Activated T-cell treated with anti-CD3 and anti-CD28 coated beads for 24 hours (primary cell): Measurements from ENCODE around the gene PRDM8.

ENCODE experiments used
- DNase-seq: peaks from one replicate; pipeline ENCODE4 v3.0.0-alpha.2; 2020; ENCODE audit warnings: low read depth

The PRDM8 gene

DNA sequence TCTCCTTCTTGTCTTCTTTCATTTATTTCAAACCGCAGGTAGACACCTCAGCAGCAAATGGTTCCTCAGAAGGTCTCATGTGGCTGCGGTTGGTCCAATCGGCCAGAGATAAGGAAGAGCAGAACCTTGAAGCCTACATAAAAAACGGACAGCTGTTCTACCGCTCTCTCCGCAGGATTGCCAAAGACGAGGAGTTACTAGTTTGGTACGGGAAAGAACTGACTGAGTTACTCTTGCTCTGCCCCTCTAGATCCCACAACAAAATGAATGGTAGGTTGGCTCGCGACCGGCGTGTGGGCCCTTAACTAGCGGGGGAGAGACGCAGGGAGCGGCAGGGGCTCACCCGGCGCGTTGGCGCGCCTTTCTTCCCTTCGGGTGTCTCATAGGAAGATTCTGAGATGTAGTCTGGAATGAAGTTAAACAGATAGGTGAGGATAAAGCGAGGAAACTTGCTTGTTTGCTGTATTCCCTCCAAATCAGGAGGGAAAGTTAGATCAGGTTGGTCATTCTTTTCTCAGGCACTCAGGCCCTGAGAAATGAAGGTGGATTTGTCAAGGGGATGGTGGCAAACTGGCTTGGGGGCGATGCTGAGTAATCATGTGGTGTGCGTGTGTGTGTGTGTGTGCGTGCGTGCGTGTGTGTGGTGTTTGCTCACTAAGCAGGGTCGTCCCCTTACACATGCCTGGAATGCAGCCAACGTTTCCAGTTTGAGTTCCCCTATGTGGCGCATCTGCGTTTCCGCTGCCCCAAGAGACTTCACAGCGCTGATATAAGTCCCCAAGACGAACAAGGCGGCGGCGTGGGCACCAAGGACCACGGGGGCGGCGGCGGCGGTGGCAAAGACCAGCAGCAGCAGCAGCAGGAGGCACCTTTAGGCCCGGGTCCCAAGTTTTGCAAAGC, 4.2 kb downstream of the PRDM8 start:
- DNase-seq = peak; percentile 54

DNA sequence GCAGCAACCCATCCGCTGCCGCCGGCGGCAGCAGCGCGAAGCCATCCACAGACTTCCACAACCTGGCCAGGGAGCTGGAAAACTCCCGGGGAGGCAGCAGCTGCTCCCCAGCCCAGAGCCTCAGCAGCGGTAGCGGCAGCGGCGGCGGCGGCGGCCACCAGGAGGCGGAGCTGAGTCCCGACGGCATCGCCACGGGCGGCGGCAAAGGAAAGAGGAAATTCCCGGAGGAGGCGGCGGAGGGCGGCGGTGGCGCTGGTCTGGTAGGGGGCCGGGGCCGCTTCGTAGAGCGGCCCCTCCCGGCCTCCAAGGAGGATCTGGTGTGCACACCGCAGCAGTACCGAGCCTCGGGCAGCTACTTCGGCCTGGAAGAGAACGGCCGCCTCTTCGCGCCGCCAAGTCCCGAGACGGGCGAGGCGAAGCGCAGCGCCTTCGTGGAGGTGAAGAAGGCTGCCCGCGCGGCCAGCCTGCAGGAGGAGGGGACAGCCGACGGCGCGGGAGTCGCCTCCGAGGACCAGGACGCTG, 4.9 kb downstream of the PRDM8 start:
- peak; percentile 64 for DNase-seq

DNA sequence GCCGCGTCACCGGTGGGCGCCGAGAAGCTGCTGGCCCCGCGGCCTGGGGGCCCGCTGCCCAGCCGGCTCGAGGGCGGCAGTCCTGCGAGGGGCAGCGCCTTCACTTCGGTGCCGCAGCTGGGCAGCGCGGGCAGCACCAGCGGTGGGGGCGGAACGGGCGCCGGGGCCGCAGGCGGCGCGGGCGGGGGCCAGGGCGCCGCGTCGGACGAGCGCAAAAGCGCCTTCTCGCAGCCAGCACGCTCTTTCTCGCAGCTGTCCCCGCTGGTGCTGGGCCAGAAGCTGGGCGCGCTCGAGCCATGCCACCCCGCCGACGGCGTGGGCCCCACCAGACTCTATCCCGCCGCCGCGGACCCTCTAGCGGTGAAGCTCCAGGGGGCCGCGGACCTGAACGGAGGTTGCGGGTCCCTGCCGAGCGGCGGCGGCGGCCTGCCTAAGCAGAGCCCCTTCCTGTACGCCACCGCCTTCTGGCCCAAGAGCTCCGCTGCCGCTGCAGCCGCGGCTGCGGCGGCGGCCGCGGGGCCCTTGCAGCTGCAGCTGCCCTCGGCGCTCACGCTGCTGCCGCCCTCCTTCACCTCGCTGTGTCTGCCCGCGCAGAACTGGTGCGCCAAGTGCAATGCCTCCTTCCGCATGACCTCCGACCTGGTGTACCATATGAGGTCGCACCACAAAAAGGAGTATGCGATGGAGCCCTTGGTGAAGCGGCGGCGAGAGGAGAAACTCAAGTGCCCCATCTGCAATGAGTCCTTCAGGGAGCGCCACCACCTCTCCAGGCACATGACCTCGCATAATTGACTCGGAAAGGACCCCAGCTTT, 5.6 kb downstream of the PRDM8 start:
- DNase-seq = no peak

DNA sequence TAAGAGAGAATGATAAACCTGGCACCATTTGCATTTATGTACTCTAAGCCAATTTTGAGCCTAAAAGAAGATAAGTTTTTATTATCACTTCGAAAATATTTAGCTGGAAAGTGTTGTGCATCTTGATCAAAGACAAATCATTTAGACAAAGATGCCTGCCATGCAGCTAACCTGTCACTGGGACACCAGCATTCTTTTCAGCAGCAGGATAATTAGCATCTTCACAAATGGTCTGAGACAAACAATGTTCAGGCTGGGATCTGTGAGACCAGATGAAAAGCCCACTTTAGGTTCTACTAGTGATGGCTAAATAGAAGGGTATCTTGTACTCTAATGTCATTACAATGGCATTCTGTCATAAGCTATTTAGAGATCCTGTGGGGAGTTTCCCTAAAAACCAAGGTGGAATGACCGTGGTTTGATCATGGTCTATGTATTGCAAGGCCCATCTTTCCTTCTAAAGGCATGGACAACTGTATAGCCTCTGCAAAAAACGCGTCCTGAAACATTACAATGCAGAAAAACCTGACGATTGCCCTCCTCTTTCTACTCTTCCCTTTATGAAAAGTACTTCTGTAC, 7.2 kb downstream of the PRDM8 start:
- no peak for DNase-seq

DNA sequence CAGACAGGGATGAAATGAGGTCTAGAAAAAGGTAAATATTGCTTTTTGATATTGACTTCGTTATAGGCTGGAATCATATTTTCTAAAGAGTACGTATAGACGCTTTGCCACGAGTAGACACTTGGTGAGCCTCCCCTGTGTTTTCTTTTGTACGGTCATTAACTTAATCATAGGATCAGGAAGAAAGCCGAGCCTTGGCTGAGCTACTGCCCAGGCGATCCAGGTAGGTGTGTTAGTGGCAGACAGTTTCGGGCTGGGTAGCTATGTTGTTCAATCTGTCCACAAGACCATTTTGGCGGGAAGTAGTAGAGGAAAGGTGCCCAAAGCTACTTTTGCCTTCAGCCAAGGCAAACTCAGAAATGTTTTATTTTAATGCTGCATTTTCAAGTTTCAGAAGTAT, 8.8 kb downstream of the PRDM8 start:
- no peak for DNase-seq

DNA sequence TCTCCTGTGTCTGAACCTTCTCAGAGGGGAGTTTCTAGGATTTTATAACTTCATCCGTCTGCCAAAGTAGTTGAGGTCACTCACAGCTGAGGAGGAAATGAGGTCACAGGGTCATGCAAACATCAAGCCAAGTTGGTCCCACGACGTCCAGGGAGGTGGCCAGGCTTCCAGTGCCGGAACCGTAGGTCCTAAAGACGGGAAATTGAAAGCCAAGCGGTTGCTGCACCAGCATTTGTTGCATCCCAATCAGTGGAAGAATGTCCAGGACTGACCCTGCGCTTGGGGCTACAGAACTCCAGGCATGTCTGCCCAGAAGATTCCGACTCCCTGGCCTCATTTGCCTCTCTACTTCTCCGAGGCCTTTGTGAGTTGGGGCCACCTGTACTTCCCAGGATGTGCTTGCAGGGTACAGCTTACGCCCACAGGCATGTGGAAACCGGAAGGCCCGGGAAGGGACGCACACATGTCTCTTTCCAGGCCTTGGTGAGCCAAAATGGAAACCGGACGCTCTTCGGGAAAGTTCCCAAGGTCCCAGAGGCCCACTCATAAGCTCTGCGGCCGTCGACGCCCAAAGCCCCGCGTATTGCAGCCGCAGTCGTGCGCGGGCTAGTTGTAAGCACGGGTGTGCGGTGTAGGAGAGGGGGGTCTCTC, 9.3 kb downstream of the PRDM8 start:
- no peak for DNase-seq

DNA sequence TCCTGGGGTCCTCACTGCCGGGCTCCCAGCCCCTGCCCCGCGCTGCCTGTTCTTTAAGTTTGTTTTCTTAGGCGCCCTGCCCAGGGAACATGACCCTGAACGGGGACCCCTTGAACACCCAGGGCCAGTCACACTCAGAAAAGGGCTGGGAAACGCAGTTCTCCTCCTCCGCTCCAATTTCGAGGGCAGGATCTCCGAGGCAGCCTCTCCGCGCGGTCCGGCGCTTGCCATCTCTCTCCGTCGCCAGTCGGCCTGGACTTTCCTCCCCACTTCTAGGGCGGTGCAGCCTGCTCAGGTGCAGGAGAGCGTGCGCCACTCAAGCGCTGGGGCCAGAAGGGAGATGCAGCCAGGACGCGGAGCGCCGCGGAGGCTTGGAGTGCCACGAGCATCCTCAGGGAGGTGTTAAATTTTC, 9.9 kb downstream of the PRDM8 start:
- DNase-seq = no peak

DNA sequence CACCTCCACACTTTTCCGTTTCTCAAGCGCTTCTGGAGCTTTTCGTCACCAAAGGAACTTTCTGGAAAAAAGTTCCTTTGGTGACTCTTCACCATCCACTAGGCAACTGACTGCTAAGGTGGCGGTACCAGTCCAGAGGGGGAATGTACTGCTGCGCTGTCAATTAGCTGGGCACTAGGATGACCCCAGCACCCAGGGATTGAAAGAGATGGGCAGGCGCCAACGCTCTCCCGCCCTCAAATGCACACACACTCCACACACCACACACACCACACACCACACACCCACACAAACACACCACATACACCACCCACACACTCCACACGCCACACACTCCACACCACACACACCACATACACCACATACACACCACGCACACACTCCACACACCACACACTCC, 10.4 kb downstream of the PRDM8 start:
- no peak for DNase-seq

DNA sequence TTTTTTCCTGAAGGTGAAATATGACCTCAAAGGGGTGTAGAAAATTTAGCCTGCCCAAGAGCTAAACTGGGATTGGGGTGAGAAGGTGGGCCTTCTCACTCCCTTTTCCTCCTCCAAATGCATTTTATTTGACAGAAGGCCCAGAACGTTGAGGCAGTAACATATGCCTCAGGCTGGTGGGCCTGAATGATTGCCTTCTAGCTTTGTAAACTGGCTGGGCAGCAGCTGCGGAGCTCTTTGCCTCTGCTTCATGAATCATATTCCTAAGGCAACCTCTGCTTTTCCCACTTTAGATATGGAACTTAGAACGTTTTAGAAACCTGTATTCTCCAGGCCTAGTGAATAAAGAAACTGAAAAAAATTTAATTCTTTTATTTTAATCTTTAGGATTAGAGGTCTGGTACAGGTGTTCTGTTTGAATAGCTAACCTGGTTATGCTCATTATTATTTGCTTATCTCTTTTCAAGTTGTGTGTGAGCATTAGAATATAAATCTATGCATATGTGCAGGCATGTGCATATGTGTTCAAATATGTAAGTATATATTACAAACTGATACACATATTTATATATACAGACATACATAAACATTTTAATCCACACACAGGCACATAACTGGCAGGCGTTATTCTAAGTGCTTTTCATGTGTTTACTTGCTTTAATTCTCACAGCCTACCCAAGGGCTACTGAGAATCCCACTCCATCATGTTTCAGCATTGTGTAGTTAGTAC, 11.5 kb downstream of the PRDM8 start:
- no peak for DNase-seq

DNA sequence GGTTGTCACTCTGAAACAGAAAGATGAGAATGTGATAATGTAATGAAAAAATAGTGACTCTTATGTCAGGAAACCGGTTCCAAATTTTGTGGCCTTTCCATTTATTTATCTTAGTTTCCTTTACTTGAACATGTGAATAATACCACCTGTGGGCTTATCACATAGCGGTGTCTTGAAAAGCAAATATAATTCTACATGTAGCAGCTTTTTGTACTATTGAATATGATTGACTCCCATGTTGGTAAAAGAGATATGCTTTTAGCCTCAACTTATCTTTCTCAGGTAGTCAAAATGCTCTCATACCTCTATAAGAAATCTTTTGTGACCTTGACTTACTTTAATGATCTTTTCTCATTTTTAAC, 12.0 kb downstream of the PRDM8 start:
- no peak for DNase-seq

DNA sequence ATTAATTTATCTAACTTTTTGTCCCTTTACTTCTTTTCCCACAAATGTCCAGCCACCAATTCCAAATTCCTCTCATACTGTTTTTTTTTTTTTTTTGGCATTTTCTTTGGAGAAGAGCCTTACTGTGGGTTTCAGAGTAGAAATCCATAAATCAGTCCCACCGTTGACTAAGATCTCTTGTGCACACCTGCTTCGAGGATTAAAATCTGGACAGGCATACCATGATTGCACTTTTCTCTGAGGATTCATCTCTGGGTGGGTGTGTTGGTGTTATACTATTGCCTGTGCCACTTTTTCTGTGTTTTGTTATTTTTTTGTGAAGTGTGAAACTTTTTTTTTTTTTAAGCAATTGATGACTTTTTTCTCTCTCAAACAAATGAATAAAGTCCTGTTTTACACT, 13.2 kb downstream of the PRDM8 start:
- DNase-seq = no peak

DNA sequence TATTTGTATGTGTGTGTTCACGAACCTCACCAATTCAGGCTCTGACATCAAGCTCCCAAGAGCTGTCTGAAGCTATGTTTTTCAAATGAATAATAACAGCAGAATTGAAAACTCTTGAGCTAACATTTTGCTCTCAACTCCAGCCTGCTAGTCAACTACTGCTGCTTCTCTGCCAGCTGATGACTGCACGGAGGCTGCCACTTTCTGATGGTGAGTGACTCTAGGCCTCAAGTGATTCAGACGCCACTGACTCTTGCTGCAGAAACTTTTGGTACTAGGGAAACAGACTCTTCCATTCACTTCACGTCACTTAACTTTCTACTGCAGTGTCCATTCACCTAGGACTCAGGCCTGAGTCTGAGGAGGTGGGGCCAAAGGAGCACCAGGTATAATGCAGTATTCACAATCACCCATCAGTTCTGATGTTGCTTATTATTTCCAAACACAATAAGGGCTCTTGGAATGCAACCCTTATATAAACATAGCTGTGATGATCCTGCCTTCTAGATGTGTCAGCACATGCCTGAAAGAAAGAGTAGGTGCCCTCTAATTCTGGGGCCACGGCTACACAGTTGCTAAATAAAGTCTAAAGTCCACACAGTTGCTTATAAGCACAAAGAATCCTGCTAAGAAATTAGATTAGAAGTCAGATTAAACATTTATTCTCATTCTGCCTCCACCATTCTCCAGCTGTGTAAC, 16.0 kb downstream of the PRDM8 start:
- DNase-seq = no peak

DNA sequence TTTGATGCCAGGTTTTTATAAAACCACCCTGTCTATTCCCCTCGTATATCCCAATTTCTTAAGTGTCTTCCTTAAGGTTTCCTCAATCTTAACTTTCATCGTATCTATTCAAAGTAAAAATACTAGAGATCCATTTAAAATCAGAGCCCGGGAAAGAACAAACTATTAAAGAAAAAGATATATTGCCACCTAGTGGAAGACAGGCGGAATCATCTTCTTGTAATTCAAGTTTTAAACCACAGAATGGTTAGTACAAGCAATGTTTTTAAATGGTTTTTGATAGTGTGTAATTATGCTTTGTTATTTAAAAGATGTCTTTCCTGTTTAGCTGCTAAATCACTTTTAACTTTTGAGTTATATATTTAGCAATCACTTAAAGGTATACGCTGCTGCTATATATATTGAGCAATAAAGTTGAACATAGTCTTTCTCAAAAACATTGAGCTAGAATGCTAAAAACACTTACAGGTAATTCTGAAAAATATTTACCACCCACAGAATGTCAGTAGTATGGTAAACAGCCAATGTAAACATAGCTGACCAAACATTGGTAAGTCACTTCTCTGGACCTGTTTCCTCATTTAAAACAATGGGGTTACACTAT, 18.2 kb downstream of the PRDM8 start:
- no peak for DNase-seq

DNA sequence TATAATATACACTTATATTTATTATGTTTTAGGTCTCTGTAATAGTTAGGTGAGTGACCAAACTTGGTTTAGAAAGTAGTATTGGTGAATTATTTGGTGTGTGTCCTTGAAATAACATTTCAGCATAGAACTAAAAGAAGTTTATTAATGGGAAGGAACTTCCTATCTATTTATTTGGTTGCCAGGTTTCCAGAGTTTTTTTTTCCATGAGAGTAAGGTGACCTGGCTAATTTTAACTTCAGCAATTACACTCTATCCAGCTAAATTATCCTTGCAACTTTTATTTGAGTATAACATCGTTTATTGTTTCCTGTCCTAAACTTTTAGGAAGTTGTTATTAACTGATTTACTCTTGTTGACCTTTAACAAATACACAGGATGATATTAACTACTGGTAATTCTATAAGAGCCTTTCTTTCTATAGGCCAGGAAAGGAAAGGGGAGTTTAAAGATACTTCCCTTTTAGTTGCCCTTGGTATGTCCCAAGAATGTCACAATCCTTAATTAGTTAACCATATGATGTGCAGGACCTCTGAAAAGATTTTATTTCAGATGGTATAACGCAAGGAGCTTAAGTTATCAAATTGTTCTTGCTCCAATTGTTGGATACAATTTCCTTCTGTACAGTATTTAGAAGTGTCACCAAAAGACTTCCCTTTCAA, 18.9 kb downstream of the PRDM8 start:
- DNase-seq = no peak

DNA sequence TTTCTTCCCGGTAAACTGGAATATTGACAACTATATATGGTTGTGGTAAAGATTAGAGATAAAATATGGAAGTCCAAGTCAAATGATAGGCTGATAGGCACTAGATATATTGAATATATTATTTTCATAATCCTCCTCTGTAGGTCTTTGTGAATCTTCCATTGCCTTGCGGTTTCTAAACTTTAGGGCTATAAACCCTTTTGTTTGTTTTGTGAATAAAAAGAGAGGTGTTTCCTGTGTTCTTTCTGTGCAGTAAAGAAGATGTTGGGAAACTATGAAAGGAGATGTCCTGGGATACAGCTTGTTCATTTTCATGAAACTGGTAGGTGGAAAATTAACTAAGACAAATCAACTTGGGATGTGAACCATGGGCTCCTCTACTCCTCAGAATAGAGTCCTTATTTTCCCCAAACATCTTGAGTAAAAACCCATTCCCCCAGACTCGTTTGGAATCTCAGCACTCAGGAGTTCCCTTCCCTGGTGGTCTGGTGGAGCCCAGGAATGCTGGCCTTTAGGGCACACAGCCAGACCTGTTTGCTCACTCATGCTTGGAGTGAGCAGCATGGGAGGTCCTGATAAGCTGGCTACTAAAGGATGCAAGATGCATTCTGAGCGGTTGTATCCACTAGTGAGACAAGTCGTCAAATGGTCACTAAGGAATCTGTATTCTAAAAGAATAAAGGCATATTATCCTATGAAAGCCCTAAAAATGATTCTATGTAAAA, 22.2 kb downstream of the PRDM8 start:
- DNase-seq = no peak

DNA sequence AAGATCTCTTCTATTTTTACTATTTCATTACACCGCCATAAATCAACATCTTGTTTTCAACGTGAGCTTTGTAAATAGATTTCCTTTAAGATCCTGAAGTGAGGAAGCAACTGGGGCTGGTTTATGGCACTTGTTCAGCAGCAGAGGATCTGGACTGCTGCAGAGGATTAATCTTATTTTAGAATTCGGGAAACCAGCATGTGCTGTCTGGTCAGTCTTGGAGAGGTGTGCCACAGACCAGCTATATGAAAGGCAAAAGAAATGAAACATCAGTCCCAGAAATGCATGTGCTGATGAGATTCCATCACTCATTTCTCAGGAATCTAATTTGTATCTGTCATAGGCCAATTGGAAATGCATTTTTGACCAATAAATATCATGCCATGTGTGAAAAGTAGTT, 23.4 kb downstream of the PRDM8 start:
- no peak for DNase-seq

DNA sequence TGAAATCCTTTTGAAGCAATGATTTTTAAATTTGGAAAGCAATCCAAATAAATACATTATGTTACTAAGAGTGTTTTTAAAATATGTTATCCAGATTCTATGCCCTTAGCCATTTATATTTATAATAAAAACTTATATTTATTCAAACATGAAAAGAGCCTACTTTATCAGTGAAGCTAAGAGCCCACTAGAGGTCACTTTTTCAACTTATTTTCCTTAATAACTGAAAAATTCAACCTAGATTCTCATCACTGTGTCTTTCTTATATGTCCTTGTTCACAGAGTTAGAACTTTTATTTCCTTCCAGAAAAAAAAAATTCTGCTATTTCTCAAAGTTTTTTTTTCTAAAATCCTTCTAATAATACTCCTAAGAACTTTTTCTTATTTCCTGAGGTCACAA, 23.9 kb downstream of the PRDM8 start:
- no peak for DNase-seq

DNA sequence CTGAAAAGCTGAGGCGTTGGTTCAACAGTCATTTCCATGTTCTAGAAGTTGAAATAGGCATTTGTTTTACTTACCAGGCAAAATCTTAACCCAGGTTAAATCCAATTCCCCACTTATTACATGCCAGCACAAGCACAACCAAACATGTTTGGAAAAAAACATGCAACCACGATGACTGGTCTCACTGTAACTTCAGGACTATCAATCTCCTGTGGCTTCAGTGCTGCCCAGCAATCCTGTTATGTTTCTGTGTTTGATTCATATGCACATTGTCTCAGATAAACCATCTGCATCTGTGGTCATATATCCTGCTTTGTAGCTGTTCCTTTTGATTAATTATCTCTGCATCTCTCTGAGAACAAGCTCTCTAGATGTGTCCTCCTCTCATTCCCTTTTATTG, 28.3 kb downstream of the PRDM8 start:
- DNase-seq = no peak

DNA sequence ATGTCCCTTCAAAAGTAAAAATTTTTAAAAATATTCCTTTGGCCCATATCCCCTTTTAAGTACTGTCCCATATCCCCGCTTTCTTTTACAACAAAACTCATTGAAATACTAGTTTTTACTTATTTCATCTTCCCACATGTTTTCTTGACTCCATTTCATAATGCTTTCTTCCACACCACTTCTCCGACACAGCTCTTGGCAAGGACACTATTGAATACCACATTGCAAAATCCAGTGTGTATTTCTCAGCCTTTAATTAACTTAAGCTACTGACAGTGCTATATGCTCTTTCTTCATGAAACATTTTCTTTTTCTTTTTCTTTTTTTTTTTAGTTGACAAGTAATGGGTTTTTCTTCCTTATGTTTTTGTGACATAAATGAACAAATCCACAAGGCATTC, 28.8 kb downstream of the PRDM8 start:
- no peak for DNase-seq
